HepG2 (cell line): Measurements from ENCODE around the gene NT5C2. TPM values are rescaled to one million over a fixed set of nuclear protein-coding genes. Genes with fewer than 3 reads are reported as not detected.
A peak's percentile ranks its signal among the peaks of the same experiment; 100 is the strongest.

ENCODE experiments used
- ARHGAP35 ChIP-seq: sonication (generic); formaldehyde crosslinking; IDR thresholded peaks from 2 replicates; pipeline ENCODE4 v1.9.0; 2022; ENCODE audit warnings: mild to moderate bottlenecking, inconsistent platforms, moderate library complexity, missing genetic modification reagents, borderline replicate concordance
- HNRNPUL1 ChIP-seq: fragments of 200-400 bp; formaldehyde crosslinking; IDR thresholded peaks from 2 replicates; pipeline ENCODE4 v1.6.1; 2017; ENCODE audit warnings: low read depth, mild to moderate bottlenecking, low read length, moderate library complexity
- NR2C2 ChIP-seq: sonication (generic); formaldehyde crosslinking; IDR thresholded peaks from 2 replicates; pipeline ENCODE4 v1.4.0; 2020; ENCODE audit warnings: missing genetic modification reagents, mild to moderate bottlenecking, moderate library complexity, borderline replicate concordance
- PCBP1 ChIP-seq: fragments of 200-400 bp; formaldehyde crosslinking; IDR thresholded peaks from 2 replicates; pipeline ENCODE4 v1.6.1; 2017; ENCODE audit warnings: mild to moderate bottlenecking, low read depth, low read length, borderline replicate concordance
- POLR2G ChIP-seq: fragments of 200-400 bp; formaldehyde crosslinking; IDR thresholded peaks from 2 replicates; pipeline ENCODE4 v1.6.1; 2018; ENCODE audit warnings: mild to moderate bottlenecking, low read depth, low read length, moderate library complexity
- RELA ChIP-seq: sonication (generic); formaldehyde crosslinking; IDR thresholded peaks from 2 replicates; pipeline ENCODE4 v1.4.0; 2020; ENCODE audit warnings: missing genetic modification reagents
- SNAPC2 ChIP-seq: sonication (generic); formaldehyde crosslinking; IDR thresholded peaks from 2 replicates; pipeline ENCODE4 v1.8.1; 2022; ENCODE audit warnings: mild to moderate bottlenecking, missing genetic modification reagents
- TCF7L2 ChIP-seq: IDR thresholded peaks from 2 replicates; pipeline ENCODE4 v1.6.1; 2011; ENCODE audit warnings: mild to moderate bottlenecking, low read depth, low read length, moderate library complexity
- TMF1 ChIP-seq: sonication (generic); formaldehyde crosslinking; IDR thresholded peaks from 2 replicates; pipeline ENCODE4 v1.8.1; 2022; ENCODE audit warnings: low read depth, missing genetic modification reagents
- ZBTB20 ChIP-seq: sonication (generic); formaldehyde crosslinking; IDR thresholded peaks from 2 replicates; pipeline ENCODE4 v1.8.1; 2023; ENCODE audit warnings: missing genetic modification reagents, low read depth, mild to moderate bottlenecking, borderline replicate concordance
- ZMYM4 ChIP-seq: sonication (generic); formaldehyde crosslinking; IDR thresholded peaks from 2 replicates; pipeline ENCODE4 v1.8.1; 2023; ENCODE audit warnings: mild to moderate bottlenecking, missing genetic modification reagents
- ZNF180 ChIP-seq: sonication (generic); formaldehyde crosslinking; IDR thresholded peaks from 2 replicates; pipeline ENCODE4 v1.4.0; 2020; ENCODE audit warnings: low read depth, missing genetic modification reagents, borderline replicate concordance
- ZNF264 ChIP-seq: sonication (generic); formaldehyde crosslinking; IDR thresholded peaks from 2 replicates; pipeline ENCODE4 v1.4.0; 2020; ENCODE audit warnings: missing genetic modification reagents
- ZNF280B ChIP-seq: sonication (generic); formaldehyde crosslinking; IDR thresholded peaks from 2 replicates; pipeline ENCODE4 v1.5.0; 2020; ENCODE audit warnings: missing genetic modification reagents, mild to moderate bottlenecking, borderline replicate concordance
- ZNF34 ChIP-seq: sonication (generic); formaldehyde crosslinking; IDR thresholded peaks from 2 replicates; pipeline ENCODE4 v1.4.0; 2020; ENCODE audit warnings: mild to moderate bottlenecking, missing genetic modification reagents, borderline replicate concordance
- ZNF510 ChIP-seq: sonication (generic); formaldehyde crosslinking; IDR thresholded peaks from 2 replicates; pipeline ENCODE4 v1.4.0; 2020; ENCODE audit warnings: low read depth, mild to moderate bottlenecking, missing genetic modification reagents
- ZNF605 ChIP-seq: sonication (generic); formaldehyde crosslinking; IDR thresholded peaks from 2 replicates; pipeline ENCODE4 v1.8.0; 2022; ENCODE audit warnings: mild to moderate bottlenecking, missing genetic modification reagents
- ZNF879 ChIP-seq: sonication (generic); formaldehyde crosslinking; IDR thresholded peaks from 2 replicates; pipeline ENCODE4 v1.8.1; 2023; ENCODE audit warnings: missing genetic modification reagents
- polyA plus RNA-seq, 8 experiments: library from polyadenylated mRNA; depleted of rRNA in 3 of 8; stranded (reverse) in 7 of 8; unstranded in 1 of 8; fragments of >200 nt; fragmentation: Illumina TruSeq in 4 of 8; extraction: Trizol in 4 of 8; gene quantifications; 2 replicates each; pipeline versions ENCODE4 v1.2.1 to v1.2.3, GENCODE V29; 2011 to 2016; ENCODE audit warnings: low read depth in 4 of 8, missing spikeins in 1 of 8, mixed read lengths in 1 of 8; ENCODE audit not compliant: insufficient read depth in 1 of 8
- total RNA-seq, 5 experiments: library from RNA; depleted of rRNA; stranded (reverse); fragments of >200 nt; fragmentation: Illumina TruSeq; extraction: Trizol; gene quantifications; 2 replicates each; pipeline ENCODE4 v1.2.3, GENCODE V29; 2016; ENCODE audit warnings: low read depth in 1 of 5
- TF ChIP-seq, protein P1 (sequence below): sonication (generic); formaldehyde crosslinking; IDR thresholded peaks from one replicate; pipeline ENCODE4 v1.5.1; 2020; ENCODE audit warnings: mild to moderate bottlenecking, missing genetic modification reagents; ENCODE audit errors: not compliant biosample characterization

NT5C2 gene
- total and polyA plus RNA-seq, 2 of the 13 experiments (the other 11 are each of a cell fraction or from before 2014, with no cell fraction given) = 40.6 to 55.2 TPM

DNA sequence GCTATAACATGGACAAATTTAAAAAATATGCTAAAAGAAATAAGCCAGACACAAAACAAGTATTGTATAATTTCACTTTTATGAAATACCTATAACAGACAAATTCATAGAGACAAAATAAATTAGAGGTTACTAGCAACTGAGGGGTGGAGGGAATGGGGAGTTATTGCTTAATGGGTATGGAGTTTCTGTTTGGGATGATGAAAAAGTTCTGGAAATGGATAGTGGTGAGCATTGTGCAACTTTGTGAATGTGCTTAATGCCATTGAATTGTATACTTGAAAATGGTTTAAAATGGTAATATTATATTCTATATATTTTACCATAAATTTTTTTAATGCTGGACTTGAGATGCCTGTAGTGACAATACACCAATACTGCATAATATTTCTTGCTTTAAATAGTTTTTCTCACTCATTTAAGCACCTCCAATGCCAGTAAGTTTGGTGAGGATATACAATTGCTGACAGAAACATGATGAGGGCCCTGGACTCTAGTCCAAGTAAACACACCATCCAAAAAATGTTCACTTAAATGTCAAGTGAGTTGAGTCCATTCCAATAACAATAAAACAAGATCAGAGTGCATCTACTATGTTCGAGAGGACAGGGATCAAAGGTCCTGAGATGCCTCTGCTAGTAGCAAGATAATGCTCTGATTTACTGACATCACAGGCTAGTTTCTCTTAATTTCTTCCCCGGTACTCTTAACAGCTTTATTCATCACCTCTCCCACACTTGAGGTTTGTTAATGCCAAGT lies 71.9 kb downstream of the NT5C2 start (continued):
- TF ChIP-seq, protein P1, sequence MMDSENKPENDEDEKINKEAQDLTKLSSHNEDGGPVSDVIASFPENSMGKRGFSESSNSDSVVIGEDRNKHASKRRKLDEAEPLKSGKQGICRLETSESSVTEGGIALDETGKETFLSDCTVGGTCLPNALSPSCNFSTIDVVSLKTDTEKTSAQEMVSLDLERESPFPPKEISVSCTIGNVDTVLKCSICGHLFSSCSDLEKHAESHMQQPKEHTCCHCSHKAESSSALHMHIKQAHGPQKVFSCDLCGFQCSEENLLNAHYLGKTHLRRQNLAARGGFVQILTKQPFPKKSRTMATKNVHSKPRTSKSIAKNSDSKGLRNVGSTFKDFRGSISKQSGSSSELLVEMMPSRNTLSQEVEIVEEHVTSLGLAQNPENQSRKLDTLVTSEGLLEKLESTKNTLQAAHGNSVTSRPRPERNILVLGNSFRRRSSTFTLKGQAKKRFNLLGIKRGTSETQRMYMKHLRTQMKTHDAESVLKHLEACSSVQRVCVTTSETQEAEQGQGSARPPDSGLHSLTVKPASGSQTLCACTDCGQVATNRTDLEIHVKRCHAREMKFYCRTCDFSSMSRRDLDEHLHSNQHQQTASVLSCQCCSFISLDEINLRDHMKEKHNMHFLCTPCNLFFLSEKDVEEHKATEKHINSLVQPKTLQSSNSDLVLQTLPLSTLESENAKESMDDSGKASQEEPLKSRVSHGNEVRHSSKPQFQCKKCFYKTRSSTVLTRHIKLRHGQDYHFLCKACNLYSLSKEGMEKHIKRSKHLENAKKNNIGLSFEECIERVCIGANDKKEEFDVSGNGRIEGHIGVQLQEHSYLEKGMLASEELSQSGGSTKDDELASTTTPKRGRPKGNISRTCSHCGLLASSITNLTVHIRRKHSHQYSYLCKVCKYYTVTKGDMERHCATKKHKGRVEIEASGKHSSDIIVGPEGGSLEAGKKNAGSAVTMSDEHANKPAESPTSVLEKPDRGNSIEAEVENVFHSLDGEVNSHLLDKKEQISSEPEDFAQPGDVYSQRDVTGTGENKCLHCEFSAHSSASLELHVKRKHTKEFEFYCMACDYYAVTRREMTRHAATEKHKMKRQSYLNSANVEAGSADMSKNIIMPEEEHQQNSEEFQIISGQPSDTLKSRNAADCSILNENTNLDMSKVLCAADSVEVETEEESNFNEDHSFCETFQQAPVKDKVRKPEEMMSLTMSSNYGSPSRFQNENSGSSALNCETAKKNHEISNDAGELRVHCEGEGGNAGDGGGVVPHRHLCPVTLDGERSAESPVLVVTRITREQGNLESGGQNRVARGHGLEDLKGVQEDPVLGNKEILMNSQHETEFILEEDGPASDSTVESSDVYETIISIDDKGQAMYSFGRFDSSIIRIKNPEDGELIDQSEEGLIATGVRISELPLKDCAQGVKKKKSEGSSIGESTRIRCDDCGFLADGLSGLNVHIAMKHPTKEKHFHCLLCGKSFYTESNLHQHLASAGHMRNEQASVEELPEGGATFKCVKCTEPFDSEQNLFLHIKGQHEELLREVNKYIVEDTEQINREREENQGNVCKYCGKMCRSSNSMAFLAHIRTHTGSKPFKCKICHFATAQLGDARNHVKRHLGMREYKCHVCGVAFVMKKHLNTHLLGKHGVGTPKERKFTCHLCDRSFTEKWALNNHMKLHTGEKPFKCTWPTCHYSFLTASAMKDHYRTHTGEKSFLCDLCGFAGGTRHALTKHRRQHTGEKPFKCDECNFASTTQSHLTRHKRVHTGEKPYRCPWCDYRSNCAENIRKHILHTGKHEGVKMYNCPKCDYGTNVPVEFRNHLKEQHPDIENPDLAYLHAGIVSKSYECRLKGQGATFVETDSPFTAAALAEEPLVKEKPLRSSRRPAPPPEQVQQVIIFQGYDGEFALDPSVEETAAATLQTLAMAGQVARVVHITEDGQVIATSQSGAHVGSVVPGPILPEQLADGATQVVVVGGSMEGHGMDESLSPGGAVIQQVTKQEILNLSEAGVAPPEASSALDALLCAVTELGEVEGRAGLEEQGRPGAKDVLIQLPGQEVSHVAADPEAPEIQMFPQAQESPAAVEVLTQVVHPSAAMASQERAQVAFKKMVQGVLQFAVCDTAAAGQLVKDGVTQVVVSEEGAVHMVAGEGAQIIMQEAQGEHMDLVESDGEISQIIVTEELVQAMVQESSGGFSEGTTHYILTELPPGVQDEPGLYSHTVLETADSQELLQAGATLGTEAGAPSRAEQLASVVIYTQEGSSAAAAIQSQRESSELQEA (CRISPR knock-in tag) = no peak
- TF ChIP-seq HNRNPUL1 = no peak
- no peak for TF ChIP-seq ZNF605 (CRISPR knock-in tag)
- TF ChIP-seq ZNF34 (CRISPR knock-in tag) = no peak
- no peak for TF ChIP-seq ZNF510 (CRISPR knock-in tag)
- no peak for TF ChIP-seq SNAPC2
- TF ChIP-seq RELA = no peak
- TF ChIP-seq ZNF264 (CRISPR knock-in tag) = no peak
- TF ChIP-seq TMF1 (CRISPR knock-in tag) = no peak
- TF ChIP-seq ZNF280B (CRISPR knock-in tag) = no peak
- no peak for TF ChIP-seq PCBP1
- TF ChIP-seq ARHGAP35 = no peak
- no peak for TF ChIP-seq NR2C2
- TF ChIP-seq POLR2G = no peak
- TF ChIP-seq ZNF879 (CRISPR knock-in tag) = no peak
- TF ChIP-seq ZNF180 (CRISPR knock-in tag) = no peak
- peak; percentile 53; the same call in 1 of the 2 replicates for TF ChIP-seq ZMYM4 (CRISPR knock-in tag)
- peak; percentile 34; the same call in 1 of the 2 replicates for TF ChIP-seq ZBTB20 (CRISPR knock-in tag)
- TF ChIP-seq TCF7L2 = no peak
